Stimulated activated naive CD8-positive, alpha-beta T cell treated with anti-CD3 and anti-CD28 coated beads, Interleukin-15, Interleukin-2, amounts not matched to agents 100 ng/mL and 50 ng/mL, for 24 hours (primary cell): ENCODE results near the gene NSD2.

ENCODE experiments used
- H3K27ac Mint-ChIP-seq: one replicate; pipeline ENCODE4 v1.8.0; 2021; ENCODE audit warnings: mild to moderate bottlenecking, mixed read lengths
- H3K27me3 Mint-ChIP-seq: one replicate; pipeline ENCODE4 v1.8.0; 2021; ENCODE audit warnings: mixed read lengths
- H3K36me3 Mint-ChIP-seq: one replicate; pipeline ENCODE4 v1.8.0; 2021; ENCODE audit warnings: low read depth, mixed read lengths
- H3K4me1 Mint-ChIP-seq: one replicate; pipeline ENCODE4 v1.8.0; 2021; ENCODE audit warnings: low read depth, mixed read lengths
- H3K4me3 Mint-ChIP-seq: one replicate; pipeline ENCODE4 v1.8.0; 2021; ENCODE audit warnings: mild to moderate bottlenecking, mixed read lengths
- H3K9me3 Mint-ChIP-seq: one replicate; pipeline ENCODE4 v1.8.0; 2021; ENCODE audit warnings: mixed read lengths

The NSD2 gene

DNA sequence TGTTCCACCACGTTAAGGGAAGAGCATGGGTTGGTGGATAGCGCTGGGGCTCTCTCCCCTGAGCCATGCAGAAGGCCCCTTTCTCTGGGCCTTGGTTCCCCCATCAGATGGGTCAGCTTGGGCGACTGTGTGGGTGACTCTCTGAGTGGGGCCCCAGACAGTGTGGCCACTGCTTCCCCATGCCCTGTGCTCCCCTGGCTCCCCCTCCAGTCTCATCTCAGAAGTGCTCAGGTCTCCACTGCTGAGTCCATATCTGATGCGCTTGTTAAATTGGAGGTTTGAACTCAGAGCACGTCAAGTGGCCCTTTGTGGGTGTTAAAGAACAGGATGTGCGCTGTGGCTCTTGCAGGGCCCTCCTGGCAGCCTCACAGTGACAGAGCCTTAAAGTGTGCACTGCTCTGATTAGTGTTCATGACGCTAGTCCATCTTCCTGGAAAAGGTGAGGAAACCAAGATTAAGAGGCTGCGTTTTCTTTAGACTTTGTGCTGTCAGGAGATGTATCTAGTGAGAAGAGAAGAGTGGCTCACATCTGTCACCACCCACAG is 77.8 kb downstream of the NSD2 start:
- H3K4me1 Mint-ChIP-seq = no peaks in the 10 kb centered on the region
- H3K9me3 Mint-ChIP-seq = no peaks in the 10 kb centered on the region
- peaks cover 64% of the 10 kb centered on the region for H3K36me3 Mint-ChIP-seq
- no peaks in the 10 kb centered on the region for H3K27me3 Mint-ChIP-seq
- no peak overlapping the region for H3K4me3 Mint-ChIP-seq
- H3K27ac Mint-ChIP-seq = no peak overlapping the region

DNA sequence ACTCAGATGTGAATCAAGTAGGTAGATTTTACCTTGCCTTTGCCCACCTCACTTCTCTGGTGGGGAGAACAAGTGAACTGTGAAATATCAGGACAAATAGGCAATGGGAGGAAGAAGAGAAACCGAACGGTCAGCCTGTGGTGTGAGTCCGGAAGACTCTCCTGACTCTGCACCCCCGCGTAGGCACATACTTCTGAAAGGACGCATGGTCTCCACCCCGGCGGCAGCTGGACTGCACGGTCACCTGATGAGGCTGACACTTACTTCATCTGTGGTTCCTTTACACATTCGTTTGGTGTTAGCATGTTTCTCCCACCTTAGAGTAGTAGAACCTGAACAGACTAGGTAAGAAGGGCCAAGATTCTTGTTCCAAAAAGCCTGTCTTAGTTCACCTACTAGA is 79.2 kb downstream of the NSD2 start:
- H3K27ac Mint-ChIP-seq = no peak overlapping the region
- H3K9me3 Mint-ChIP-seq = no peaks in the 10 kb centered on the region
- H3K27me3 Mint-ChIP-seq = no peaks in the 10 kb centered on the region
- peaks cover 64% of the 10 kb centered on the region for H3K36me3 Mint-ChIP-seq
- no peaks in the 10 kb centered on the region for H3K4me1 Mint-ChIP-seq
- H3K4me3 Mint-ChIP-seq = no peak overlapping the region

DNA sequence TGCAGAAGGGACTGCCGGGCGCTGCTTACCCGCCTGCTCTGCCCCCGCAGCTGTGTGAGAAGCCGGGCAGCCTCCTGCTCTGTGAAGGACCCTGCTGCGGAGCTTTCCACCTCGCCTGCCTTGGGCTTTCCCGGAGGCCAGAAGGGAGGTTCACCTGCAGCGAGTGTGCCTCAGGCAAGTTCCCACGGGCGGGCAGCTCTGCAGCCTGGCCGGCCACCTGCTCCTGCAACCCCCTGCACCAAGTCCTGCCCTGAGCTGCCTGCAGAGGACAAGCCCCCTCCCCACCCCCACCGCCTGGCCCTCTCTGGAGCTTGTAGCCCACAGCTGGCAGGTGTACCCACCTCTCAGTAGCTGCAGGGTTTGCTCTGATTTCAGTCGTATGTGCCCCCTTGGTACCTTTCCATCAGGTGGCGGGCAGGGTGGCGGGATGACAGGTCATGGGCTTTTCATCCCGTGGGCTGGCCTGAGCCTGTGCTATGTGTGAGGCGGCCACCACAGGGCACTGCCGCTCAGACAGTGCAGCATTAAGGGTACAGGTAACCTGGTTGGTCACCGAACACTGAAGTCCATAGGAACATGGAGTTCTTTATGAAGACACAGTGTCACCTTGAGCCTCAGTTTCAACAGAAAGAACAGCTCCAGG is 81.0 kb downstream of the NSD2 start:
- H3K27ac Mint-ChIP-seq = no peak overlapping the region
- H3K36me3 Mint-ChIP-seq = peaks cover 71% of the 10 kb centered on the region
- no peaks in the 10 kb centered on the region for H3K27me3 Mint-ChIP-seq
- H3K4me3 Mint-ChIP-seq = no peak overlapping the region
- H3K4me1 Mint-ChIP-seq = no peaks in the 10 kb centered on the region
- no peaks in the 10 kb centered on the region for H3K9me3 Mint-ChIP-seq

DNA sequence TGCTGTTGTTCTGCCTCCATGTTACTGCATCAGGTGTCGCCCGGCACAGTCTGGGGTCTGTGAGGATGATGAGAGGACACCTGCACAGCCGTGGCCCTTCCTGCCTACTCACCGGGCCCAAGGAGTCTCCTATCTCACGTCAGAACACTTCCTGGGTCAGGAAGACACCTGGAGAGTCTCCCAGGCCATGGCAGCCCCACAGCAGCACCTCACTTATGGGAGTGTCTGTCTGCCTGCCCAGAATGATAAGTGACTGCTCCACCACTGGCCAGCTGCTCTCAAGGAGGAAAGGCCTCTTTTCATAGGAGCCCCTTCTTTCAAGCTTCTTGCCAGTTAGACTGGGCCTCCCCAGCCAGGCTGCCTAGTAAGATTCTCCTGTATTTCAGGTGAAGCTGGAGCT is 81.5 kb downstream of the NSD2 start:
- no peak overlapping the region for H3K4me3 Mint-ChIP-seq
- H3K36me3 Mint-ChIP-seq = peaks cover 71% of the 10 kb centered on the region
- no peaks in the 10 kb centered on the region for H3K4me1 Mint-ChIP-seq
- no peaks in the 10 kb centered on the region for H3K27me3 Mint-ChIP-seq
- H3K27ac Mint-ChIP-seq = no peak overlapping the region
- H3K9me3 Mint-ChIP-seq = no peaks in the 10 kb centered on the region

DNA sequence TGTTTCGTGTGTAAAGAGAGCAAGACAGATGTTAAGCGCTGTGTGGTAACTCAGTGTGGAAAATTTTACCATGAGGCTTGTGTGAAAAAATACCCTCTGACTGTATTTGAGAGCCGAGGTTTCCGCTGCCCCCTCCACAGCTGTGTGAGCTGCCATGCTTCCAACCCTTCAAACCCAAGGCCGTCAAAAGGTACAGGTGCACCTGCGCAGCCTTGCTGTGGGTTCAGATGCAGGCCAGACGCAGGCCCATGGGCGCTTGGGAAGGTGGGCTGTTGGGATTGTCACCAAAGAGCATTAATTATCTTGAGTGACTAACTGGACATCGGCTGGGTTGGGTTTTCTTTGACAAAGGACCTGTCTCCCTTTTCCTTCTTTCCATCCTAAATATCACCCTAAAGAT is 82.1 kb downstream of the NSD2 start:
- H3K4me1 Mint-ChIP-seq = no peaks in the 10 kb centered on the region
- no peaks in the 10 kb centered on the region for H3K27me3 Mint-ChIP-seq
- H3K4me3 Mint-ChIP-seq = no peak overlapping the region
- peaks cover 71% of the 10 kb centered on the region for H3K36me3 Mint-ChIP-seq
- H3K27ac Mint-ChIP-seq = no peak overlapping the region
- no peaks in the 10 kb centered on the region for H3K9me3 Mint-ChIP-seq

GRCh38 chr4:1956631-1957030 is 85.4 kb downstream of the NSD2 start:
- Mint-ChIP-seq H3K27ac (no peak overlapping the region), H3K36me3 (peaks cover 76% of the 10 kb centered on the region), H3K4me1 (no peaks in the 10 kb centered on the region), H3K9me3 (no peaks in the 10 kb centered on the region), H3K27me3 (no peaks in the 10 kb centered on the region), H3K4me3 (no peak overlapping the region)

DNA sequence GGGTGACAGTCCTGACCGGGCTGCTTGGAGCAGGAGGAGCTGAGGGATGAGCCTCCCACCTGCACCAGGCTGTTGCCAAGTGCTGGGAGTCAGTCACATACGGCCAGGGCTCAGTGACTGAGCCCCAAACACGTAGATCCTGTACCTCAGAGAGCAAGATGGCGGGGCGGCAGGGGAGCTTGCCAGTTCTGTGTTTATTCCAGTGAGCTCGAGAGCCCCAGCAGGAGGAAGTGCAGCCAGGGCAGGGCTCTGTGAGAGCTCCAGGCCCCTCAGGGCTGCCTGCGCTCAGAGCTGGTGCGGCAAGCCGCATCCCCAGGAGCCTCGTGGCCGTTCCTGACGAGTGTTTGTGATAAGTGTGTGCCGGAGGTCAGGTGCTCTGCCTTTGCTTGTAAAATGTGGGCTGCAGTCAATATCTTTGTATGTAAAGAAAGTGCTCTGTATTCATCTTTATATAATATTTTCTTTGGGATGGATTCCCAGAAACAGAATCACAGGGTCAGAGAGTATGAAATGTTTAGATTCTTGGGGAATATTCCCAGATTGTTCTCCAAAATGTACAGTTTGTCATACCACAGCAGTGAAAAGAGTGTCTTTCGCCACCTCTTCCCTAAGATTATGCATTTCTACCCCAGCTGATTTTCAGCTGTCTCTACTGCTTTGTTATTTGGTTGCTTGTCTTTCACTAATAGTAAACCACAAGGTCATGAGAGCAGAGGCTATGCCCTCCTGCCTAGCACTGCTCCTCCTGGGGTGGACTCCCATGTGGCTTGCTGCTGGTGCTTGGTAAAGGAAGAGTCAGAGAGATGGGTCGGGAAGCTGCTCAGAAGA is 87.3 kb downstream of the NSD2 start:
- no peaks in the 10 kb centered on the region for H3K4me1 Mint-ChIP-seq
- H3K27ac Mint-ChIP-seq = no peak overlapping the region
- no peaks in the 10 kb centered on the region for H3K9me3 Mint-ChIP-seq
- no peak overlapping the region for H3K4me3 Mint-ChIP-seq
- H3K27me3 Mint-ChIP-seq = no peaks in the 10 kb centered on the region
- H3K36me3 Mint-ChIP-seq = peaks cover 90% of the 10 kb centered on the region

GRCh38 chr4:1959104-1959384 is 87.9 kb downstream of the NSD2 start:
- H3K27ac Mint-ChIP-seq = no peak overlapping the region
- no peaks in the 10 kb centered on the region for H3K27me3 Mint-ChIP-seq
- no peaks in the 10 kb centered on the region for H3K4me1 Mint-ChIP-seq
- H3K36me3 Mint-ChIP-seq = peaks cover 93% of the 10 kb centered on the region
- no peak overlapping the region for H3K4me3 Mint-ChIP-seq
- no peaks in the 10 kb centered on the region for H3K9me3 Mint-ChIP-seq

GRCh38 chr4:1960170-1960825 is 89.1 kb downstream of the NSD2 start:
- Mint-ChIP-seq H3K9me3 (no peaks in the 10 kb centered on the region), H3K27me3 (no peaks in the 10 kb centered on the region), H3K4me1 (peaks cover 4% of the 10 kb centered on the region), H3K27ac (no peak overlapping the region), H3K4me3 (no peak overlapping the region), H3K36me3 (peaks cover 93% of the 10 kb centered on the region)

GRCh38 chr4:1961038-1961437 is 89.8 kb downstream of the NSD2 start:
- Mint-ChIP-seq H3K27ac (no peak overlapping the region), H3K9me3 (no peaks in the 10 kb centered on the region), H3K4me3 (no peak overlapping the region), H3K36me3 (peaks cover 94% of the 10 kb centered on the region), H3K27me3 (no peaks in the 10 kb centered on the region), H3K4me1 (peaks cover 7% of the 10 kb centered on the region)

GRCh38 chr4:1961563-1961962 is 90.4 kb downstream of the NSD2 start:
- Mint-ChIP-seq H3K4me1 (peaks cover 7% of the 10 kb centered on the region), H3K36me3 (peaks cover 92% of the 10 kb centered on the region), H3K27me3 (no peaks in the 10 kb centered on the region), H3K9me3 (no peaks in the 10 kb centered on the region), H3K4me3 (no peak overlapping the region), H3K27ac (no peak overlapping the region)

- Mint-ChIP-seq H3K9me3 (no peaks in the 10 kb centered on the region), H3K27me3 (no peaks in the 10 kb centered on the region), H3K4me1 (peaks cover 7% of the 10 kb centered on the region), H3K4me3 (no peak overlapping the region), H3K36me3 (peaks cover 88% of the 10 kb centered on the region), H3K27ac (no peak overlapping the region)
Observed at GRCh38 chr4:1962980-1963379, 91.8 kb downstream of the NSD2 start.

DNA sequence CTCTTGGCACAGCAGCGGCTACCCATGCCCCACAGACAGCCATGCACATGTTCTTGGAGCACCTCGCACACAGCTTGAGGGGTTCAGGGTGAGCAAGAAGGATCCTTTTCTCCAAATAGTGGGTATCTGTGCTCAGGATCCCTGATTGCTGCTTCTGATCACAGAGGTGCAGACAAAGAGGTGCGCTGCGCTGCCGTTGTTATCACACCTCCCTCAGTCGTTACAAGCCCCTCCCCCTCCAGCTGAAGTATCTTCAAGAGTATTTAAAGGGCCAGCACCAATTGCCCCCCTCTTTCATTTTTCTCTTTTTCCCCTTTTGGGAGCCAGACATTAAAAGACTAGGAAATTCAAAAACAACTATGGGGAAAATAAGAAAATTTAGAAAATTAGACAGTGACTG is 93.2 kb downstream of the NSD2 start:
- H3K27me3 Mint-ChIP-seq = no peaks in the 10 kb centered on the region
- H3K9me3 Mint-ChIP-seq = no peaks in the 10 kb centered on the region
- peaks cover 88% of the 10 kb centered on the region for H3K36me3 Mint-ChIP-seq
- H3K4me1 Mint-ChIP-seq = peaks cover 7% of the 10 kb centered on the region
- no peak overlapping the region for H3K4me3 Mint-ChIP-seq
- no peak overlapping the region for H3K27ac Mint-ChIP-seq

- Mint-ChIP-seq H3K27me3 (no peaks in the 10 kb centered on the region), H3K27ac (no peak overlapping the region), H3K9me3 (no peaks in the 10 kb centered on the region), H3K4me3 (no peak overlapping the region), H3K4me1 (peaks cover 7% of the 10 kb centered on the region), H3K36me3 (peaks cover 86% of the 10 kb centered on the region)
Observed at GRCh38 chr4:1964971-1965370, 93.8 kb downstream of the NSD2 start.

DNA sequence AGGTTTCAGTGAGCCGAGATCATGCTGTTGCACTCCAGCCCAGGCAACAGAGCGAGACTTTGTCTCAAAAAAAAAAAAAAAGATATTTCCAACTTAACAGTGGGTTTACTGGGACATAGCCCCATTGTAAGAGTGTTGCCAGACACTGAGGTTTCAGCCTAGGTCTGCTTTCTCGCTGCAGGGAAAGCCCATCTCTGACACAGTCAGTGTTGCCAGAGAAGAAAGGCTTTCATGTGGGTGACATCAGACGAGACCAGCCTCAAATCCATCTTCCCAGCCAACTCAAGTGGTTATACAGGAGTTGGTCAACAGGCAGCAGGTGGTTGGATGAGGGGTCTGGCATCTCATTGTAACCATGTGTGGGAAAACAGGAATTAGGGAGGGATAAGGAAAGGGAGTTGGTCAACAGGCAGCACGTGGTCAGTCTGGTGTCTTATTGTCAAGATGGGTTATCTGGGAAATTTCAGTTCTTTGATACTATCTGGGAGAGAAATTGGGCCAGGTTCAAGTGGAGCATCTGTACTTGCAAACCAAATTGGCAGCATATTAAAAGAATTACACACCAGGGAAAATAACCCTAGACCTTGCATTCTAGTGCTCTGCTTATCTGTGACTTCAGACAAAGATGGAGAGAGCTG is 96.4 kb downstream of the NSD2 start:
- Mint-ChIP-seq H3K36me3 (peaks cover 79% of the 10 kb centered on the region), H3K4me3 (no peak overlapping the region), H3K27ac (no peak overlapping the region)

More for the DNA sequence above, 96.4 kb downstream of the NSD2 start:
- Mint-ChIP-seq H3K27me3 (no peaks in the 10 kb centered on the region), H3K4me1 (peaks cover 7% of the 10 kb centered on the region), H3K9me3 (no peaks in the 10 kb centered on the region)
